ENCODE measurements around the gene TESK1.

TESK1 gene

DNA sequence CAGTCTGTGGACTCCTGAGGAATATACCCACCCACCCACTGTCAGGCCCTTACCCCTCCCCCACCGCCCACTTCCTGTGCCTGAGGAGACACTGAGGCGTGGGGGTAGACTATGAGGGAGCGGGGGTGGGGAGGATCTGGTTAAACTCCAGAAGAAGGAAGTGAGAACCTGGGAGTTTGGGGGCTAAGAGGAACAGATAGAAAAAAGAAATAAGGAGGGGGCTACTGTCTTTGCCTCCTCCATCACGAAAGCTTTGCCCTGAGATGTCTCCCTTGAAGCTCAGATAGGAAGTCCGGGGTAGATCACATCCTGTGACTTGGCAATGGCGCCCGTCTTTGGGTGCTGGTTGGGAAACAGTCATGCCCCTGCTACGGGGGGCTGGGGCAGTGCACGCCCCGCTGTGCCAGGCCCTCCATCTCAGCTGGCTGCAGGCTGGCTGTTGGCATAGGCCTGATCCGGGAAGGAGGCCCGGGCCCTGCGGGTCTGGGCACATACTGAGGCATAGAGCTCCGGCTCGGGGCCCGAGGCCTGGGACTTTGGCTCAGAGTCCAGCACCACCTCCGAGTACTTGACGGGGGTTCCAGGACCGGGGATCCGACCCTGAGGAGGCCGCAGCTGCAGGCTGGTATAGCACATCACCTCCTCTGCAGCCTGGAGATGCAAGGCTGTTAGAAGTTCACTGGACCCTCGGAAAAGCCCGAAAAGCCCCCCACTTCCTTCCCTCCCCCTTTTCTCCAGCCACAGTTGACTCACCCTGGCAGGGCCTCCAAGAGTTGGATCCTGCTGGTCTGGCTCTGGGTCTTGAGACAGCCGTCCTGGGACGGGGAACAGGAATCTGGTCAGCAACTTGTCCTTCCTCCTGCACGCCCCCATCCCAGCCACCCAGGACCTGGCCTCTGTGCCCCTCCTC is 44.6 kb downstream of the TESK1 start:
- DNase-seq = no peak

DNA sequence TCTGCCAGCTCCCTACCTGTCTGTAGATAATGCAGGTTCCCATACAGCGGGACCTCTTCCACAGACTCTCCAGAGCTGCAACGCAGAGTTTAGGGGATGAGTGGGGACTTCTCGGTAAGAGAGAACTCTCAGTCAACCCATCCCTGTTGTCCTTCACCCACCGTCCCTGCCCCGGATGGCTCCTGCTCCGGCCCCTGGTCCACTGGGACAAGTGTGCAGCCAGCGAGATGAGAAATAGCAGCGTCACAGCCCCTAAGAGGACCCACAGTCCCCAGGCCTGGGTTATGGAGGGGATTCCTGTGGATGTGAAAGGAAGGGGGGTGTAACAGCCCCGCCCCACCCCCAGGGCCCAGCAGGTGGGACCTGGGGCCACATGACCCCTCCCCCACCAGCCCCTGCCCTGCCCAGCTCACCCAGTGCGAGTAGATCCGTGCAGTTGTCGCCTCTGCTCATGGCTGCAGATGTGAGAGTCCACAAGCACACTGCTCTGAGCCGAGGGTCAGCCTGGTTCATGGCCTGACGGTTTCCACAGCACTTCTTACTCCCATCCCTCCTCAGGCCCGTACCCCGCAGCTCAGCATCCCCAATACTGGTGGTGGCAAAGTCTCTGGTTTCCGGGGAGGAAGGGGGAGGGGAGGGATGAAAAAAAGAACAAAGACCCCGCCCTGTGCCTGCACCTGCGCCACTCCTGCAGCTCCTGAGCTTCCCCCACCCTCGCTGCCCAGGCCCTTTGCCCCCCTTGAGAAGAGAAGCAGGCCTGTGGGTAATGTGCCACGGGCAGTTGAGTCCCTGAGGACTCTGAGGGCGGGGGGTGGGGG is 45.5 kb downstream of the TESK1 start, which contains the start of gene SIT1:
Gene SIT1, minus strand, starts transcription at position 591 of the 818 bp plus-strand sequence. Its CDS starts 78 bp downstream, at position 513.
- DNase-seq = no peak

DNA sequence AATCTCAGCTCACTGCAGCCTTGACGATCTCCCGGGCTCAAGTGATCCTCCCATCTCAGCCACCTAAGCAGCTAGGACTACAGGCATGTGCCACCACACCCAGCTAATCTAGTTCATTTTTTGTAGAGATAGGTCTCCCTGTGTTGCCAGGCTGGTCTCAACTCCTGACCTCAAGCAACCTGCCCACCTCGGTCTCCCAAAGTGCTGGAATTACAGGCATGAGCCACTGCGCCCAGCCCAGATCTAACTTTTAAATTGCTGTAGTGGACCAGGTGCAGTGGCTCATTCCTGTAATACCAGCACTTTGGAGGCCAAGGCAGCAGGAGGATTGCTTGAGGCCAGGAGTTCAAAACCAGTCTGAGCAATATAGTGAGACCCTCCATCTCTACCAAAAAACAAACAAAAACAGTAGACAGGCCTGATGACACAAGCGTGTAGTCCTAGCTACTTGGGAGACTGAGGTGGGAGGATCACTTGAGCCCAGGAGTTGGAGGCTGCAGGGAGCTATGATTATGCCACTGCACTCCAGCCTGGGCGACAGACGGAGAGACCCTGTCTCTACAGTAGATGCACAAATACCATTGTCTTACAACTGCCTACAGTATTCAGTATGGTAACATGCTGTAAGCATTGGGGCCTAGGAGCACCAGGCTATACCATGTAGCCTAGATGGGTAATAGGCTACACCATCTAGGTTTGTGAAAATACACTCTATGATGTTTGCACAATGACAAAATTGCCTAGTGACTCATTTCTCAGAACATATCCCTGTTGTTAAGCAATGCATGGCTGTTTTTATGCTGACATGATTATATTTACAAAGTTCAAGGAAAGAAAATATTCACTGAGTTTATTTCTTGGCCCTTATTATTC is 47.1 kb downstream of the TESK1 start:
- no peak for DNase-seq

DNA sequence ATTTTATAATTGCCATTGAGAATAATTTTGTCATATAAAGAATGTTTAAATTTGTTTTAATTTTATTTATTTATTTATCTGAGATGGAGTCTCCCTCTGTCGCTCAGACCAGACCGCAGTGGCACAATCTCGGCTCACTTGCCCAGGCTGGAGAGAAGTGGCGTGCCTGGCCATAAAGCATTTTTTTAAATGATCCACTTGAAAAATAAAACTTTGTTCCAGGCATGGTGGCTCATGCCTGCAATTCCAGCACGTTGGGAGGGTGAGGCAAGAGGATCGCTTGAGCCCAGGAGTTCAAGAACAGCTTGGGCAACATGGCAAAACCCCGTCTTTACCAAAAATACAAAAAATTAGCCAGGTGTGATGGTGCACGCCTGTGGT is 47.8 kb downstream of the TESK1 start:
- DNase-seq = no peak

DNA sequence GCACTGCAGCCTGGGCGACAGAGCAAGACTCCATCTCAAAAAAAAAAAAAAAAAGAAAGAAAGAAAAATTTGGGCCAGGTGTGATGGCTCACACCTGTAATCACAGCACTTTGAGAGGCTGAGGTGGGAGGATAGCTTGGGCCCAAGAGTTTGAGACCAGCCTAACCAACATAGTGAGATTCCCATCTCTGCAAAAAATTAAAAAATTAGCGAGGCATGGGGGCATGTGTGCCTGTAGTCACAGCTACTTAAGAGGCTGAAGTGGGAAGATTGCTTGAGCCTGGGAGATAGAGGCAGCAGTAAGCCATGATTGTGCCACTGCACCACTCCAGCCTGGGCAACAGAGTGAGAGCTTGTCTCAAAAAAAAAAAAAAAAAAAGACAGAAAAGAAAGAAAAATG is 48.5 kb downstream of the TESK1 start:
- DNase-seq = no peak

DNA sequence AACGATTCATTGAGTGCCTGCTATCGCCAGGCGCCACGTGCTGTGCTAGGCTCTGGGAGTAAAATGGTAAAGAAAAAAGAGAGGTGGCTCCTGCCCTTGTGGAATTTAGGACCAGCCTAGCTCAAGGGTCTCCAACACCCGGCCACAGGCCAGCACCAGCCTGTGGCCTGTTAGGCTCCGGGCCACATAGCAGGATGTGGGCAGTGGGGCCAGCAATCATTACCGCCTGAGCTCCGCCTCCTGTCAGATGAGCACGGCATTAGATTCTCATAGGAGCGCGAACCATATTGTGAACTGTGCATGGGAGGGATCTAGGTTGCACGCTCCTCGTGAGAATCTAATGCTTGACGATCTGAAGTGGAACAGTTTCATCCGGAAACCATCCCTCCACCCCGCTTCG is 51.3 kb downstream of the TESK1 start:
- no peak for DNase-seq

DNA sequence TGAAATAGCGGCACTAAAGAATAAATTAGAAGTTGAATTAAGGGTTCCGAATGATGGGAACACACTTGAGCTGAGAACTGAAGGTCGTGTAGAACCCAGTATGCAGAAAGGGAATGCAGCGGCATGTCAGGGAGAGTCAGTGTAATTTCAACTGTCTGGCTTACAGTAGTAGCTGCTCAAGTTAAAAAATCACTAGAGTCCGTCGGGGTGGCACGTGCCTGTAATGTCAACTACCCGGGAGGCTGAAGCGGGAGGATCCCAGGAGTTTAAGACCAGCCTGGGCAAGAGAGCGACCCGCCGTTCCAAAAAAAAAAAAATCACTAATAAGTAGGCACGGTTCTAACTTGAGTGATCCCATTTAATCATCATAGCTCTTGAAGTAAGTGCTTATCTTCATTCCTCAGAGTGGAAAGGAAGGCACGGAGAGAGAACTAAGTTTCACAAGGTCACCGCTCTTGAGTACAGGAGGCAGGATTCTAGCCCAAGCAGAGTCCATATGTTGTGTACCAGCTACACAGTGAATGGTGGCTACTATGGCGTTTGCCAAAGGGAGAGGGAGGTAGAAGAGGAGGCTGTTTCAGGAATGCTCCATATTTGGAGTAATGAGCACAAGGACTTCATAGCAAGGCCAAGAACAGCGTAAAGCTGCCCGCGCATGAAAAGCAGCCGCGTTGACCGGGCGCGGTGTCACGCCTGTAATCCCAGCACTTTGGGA is 51.9 kb downstream of the TESK1 start:
- DNase-seq = no peak

DNA sequence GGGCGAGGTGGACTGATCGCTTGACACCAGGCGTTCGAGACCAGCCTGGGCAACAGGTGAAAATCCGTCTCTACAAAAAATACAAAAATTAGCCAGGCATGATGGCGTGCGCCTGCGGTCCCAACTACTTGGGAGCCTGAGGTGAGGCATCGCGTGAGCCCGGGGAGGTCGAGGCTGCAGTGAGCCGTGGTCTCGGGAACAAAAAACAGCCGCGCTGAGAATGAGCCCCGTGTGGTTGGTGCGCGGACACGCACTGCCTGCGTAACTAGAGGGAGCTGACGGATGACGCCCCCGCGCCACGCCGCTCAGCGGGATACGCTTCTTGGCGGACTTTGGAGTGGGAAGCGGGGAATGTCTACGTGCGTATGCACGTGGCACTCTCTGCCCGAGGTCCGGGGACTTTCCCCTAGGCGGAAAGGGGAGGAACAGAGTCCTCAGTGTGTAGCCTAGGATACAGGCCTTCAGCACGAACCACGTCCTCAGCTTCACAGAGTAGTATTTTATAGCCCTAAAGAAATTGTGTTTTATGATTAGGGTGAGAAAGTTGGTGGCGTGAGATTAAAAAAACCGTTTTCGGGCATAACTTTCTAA is 52.6 kb downstream of the TESK1 start, which contains the start of gene RMRP:
Gene RMRP, minus strand, starts transcription at position 474 of the 591 bp plus-strand sequence.
- DNase-seq = peak; percentile 97

DNA sequence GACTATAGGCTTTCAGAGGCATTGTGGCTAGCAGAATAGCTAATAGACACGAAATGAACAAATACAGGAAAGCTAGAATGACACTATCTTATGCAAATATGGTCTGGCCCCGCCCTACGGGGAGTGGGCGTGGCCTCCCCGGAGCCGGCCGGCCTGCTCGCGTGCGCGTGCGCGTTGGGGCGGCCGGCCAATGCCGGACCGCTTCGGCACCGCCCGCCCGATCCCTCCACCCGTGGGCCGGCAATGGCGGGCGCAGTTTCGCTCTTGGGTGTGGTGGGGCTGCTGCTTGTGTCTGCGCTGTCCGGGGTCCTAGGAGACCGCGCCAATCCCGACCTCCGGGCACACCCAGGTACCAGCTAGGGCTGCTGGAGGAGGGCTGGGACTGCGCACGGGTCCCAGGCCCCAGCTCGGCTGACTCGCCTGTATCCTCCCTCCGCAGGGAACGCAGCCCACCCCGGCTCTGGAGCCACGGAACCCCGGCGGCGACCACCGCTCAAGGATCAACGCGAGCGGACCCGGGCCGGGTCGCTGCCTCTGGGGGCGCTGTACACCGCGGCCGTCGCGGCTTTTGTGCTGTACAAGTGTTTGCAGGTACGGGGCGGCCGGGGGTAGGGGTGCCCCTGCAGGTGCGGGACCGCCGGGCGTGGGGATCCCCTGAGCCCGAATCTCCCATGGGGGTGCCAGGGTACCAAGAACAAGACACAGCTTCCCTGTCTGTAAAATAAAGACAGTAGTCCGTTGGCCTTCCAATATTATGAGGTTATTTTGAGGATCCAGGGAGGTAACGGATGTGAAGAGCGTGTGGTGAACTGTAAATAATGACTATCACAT is 53.3 kb downstream of the TESK1 start, which contains the start of gene CCDC107:
Gene CCDC107, plus strand, starts transcription at position 156 of the 831 bp plus-strand sequence. Its CDS starts 88 bp downstream, at position 244.
- DNase-seq = peak; percentile 50

DNA sequence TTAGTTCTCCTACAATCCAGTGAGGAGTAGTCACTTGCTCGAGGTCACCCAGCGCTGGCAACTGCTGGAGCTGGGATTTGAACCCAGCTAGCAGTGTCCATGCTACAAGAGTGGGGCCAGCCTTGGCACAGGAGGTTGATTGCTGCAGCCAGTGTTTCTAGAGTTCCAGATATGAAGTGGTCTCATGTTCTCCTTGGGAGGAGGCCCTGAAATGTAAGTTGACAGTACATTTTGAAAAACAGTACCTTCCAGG is 53.8 kb downstream of the TESK1 start:
- no peak for DNase-seq

DNA sequence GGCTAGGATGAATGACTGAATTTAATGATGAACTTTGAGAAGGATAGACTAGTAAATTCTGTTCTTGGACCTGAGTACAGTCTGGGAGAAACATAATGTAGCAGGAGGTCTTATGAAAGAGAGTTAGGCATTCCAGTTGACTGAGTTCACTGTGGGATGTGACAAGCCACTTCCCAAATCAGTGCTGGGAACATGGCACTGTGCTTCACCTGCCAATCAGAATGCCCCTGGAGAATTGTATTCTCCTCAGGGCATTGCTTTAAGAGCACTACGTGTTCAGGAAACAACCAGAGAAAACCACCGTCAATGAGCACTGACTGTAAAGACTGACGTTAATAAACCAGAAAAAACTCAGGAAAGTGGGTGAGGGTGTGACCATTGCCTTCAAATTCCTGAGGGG is 54.3 kb downstream of the TESK1 start:
- no peak for DNase-seq

All from NCI-H1048 (cell line).